Lower leg skin (tissue), 4 donors: ENCODE results near the gene ZNHIT1. TPM values are rescaled to one million over a fixed set of nuclear protein-coding genes. Genes with fewer than 3 reads are reported as not detected.

ENCODE experiments used
- DNase-seq, 2 donors: peaks; one replicate each; pipeline ENCODE4 v3.0.0-alpha.2; 2019; ENCODE audit warnings: low spot score in 2 of 2
- H3K4me3 ChIP-seq: fragments of 200-600 bp; sonication (generic); 2 replicates; pipeline ENCODE4 v1.5.1; 2017; ENCODE audit warnings: mild to moderate bottlenecking, low read depth; ENCODE audit not compliant: poor library complexity, severe bottlenecking
- CTCF ChIP-seq, 3 donors: fragments of 450-650 bp; IDR thresholded peaks; one replicate each; pipeline ENCODE4 v1.5.1; 2016; ENCODE audit warnings: antibody characterized with exemption in 3 of 3, mild to moderate bottlenecking in 3 of 3, moderate library complexity in 2 of 3
- POLR2A ChIP-seq, 2 donors: fragments of 450-650 bp; IDR thresholded peaks; one replicate each; pipeline ENCODE4 v1.6.1; 2016 to 2017; ENCODE audit warnings: antibody characterized with exemption in 2 of 2, mild to moderate bottlenecking in 1 of 2, moderate library complexity in 1 of 2
- WGBS, 2 donors: methylation state at CpG; one replicate each; pipeline ENCODE4 v1.1.5; 2018; 5-methylcytosine and 5-hydroxymethylcytosine counted together
- intact Hi-C: fragments of 100-400 bp; cut with DNase I; formaldehyde crosslinking; loops from one replicate; pipeline ENCODE4 v1.15.0; 2023; ENCODE audit warnings: low total_unique reads
- total RNA-seq, 4 donors: library from RNA; depleted of rRNA; stranded (reverse); fragments of >200 nt; gene quantifications; one replicate each; pipeline ENCODE4 v1.1.0, GENCODE V29; 2016

Gene ZNHIT1
- total RNA-seq, 4 donors from 2014 or later: 45.3 to 87.6 (median 72.3) TPM

GRCh38 chr7:101239191-101239950, 21.4 kb downstream of the ZNHIT1 start:
- no peak for TF ChIP-seq CTCF (IDR thresholded peaks at IDR 0.05)
- no peak for TF ChIP-seq POLR2A (IDR thresholded peaks at IDR 0.05)
- no peak for DNase-seq
- 74 to 82% methylated on average over 27 of the region's 27 CpGs for WGBS, 2 donors
- intact Hi-C loops: no loop called here
- no peak overlapping the region for H3K4me3 ChIP-seq

- intact Hi-C loops: no loop called here
- no peak for DNase-seq
- WGBS, 2 donors: 89 to 93% methylated on average over 9 of the region's 9 CpGs
- H3K4me3 ChIP-seq: no peak overlapping the region
- TF ChIP-seq CTCF (IDR thresholded peaks at IDR 0.05): no peak
- TF ChIP-seq POLR2A (IDR thresholded peaks at IDR 0.05): no peak
Observed at GRCh38 chr7:101239951-101240220, 21.9 kb downstream of the ZNHIT1 start.

DNA sequence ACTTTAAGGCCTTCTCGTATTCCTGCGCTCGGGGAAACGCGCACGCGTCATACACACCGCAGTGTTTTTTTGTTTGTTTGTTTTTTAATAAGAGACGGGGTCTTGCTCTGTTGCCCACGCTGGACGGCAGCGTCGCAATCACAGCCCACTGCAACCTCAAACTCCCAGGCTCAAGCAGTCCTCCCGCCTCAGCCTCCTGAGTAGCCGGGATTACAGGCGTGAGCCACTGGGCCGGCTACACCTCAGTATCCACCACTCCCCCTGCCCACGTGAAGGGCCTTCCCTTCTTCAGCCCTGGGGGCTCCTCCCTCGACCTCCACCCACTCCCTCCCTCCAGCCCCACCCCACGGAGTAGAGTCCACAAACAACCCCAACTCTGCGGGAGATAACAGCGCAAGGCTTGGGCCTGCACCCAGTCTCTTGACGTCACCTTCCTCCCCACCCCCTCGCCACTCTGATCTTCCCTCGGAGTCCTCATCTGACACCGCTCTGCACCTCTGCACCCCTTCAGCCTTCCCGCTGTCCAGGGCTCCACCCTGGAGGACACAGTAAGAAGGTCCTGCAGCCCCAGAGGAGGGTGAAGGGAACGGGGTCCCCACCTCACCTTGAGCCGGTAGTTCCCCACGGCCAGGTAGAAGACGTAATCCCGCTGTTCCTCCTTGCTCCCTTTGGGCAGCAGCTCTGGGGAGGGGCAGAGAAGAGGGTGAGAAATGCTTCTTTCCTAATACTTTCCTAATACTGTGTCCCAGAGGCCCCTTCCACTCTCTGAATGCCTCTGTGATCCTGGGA, 22.5 kb downstream of the ZNHIT1 start:
- no peak for DNase-seq

DNA sequence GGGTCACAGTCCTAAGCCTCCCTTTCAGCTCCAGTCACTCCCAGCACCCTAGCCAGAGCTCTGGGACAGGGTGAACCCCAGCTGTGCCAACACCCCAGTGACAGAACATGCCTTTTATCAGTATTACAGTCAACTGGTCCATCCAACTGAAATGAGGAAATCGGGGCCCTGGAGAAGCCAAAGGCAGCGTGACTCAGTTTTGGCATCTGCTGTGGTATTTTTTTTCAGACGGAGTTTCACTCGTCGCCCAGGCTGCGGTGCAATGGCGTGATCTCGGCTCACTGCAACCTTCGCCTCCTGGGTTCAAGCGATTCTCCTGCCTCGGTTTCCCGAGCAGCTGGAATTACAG, 23.0 kb downstream of the ZNHIT1 start:
- TF ChIP-seq CTCF (IDR thresholded peaks at IDR 0.05) (no peak), POLR2A (IDR thresholded peaks at IDR 0.05) (no peak)
- WGBS, 2 donors: 75 to 87% methylated on average over 12 of the region's 12 CpGs
- intact Hi-C loops: no loop called here

More for the DNA sequence above, 22.5 kb downstream of the ZNHIT1 start:
- intact Hi-C loops: no loop called here
- WGBS, 2 donors: 91 to 92% methylated on average over 31 to 32 of the region's 32 CpGs
- H3K4me3 ChIP-seq: no peak overlapping the region
- TF ChIP-seq POLR2A (IDR thresholded peaks at IDR 0.05) (no peak), CTCF (IDR thresholded peaks at IDR 0.05) (no peak)

GRCh38 chr7:101241443-101242349, 23.7 kb downstream of the ZNHIT1 start:
- no peak for DNase-seq
- intact Hi-C loops: no loop called here
- WGBS, 2 donors: 57 to 60% methylated on average over 16 of the region's 16 CpGs
- no peak overlapping the region for H3K4me3 ChIP-seq
- no peak for TF ChIP-seq CTCF (IDR thresholded peaks at IDR 0.05)
- TF ChIP-seq POLR2A (IDR thresholded peaks at IDR 0.05): no peak

More for the DNA sequence above, 23.0 kb downstream of the ZNHIT1 start:
- no peak for DNase-seq
- H3K4me3 ChIP-seq: no peak overlapping the region
